Suprapubic skin (tissue), 4 donors: ENCODE measurements around the gene AMT. TPM values are rescaled to one million over a fixed set of nuclear protein-coding genes. Genes with fewer than 3 reads are reported as not detected.

Experiments
- DNase-seq, 2 donors: peaks; one replicate each; pipeline ENCODE4 v3.0.0-alpha.2; 2019; ENCODE audit warnings: low spot score in 2 of 2
- H3K27ac ChIP-seq: fragments of 200-600 bp; sonication (generic); one replicate; pipeline ENCODE4 v1.5.1; 2019
- H3K27me3 ChIP-seq: fragments of 200-600 bp; sonication (generic); one replicate; pipeline ENCODE4 v1.5.1; 2019
- H3K36me3 ChIP-seq: fragments of 200-600 bp; sonication (generic); one replicate; pipeline ENCODE4 v1.5.1; 2019
- H3K4me1 ChIP-seq: fragments of 200-600 bp; sonication (generic); one replicate; pipeline ENCODE4 v1.5.1; 2019
- H3K4me3 ChIP-seq: fragments of 200-600 bp; sonication (generic); one replicate; pipeline ENCODE4 v1.5.1; 2019; ENCODE audit warnings: mild to moderate bottlenecking
- H3K9me3 ChIP-seq: fragments of 200-600 bp; sonication (generic); one replicate; pipeline ENCODE4 v1.5.1; 2019
- CTCF ChIP-seq, 2 donors: fragments of 200-600 bp in 1 of 2; fragments of 450-650 bp in 1 of 2; sonication (generic) in 1 of 2; IDR thresholded peaks; one replicate each; pipeline ENCODE4 v1.5.1; 2016 to 2019; ENCODE audit warnings: antibody characterized with exemption in 2 of 2, mild to moderate bottlenecking in 1 of 2, moderate library complexity in 1 of 2
- EP300 ChIP-seq: sonication (generic); formaldehyde crosslinking; IDR thresholded peaks from one replicate; pipeline ENCODE4 v1.6.1; 2017; ENCODE audit warnings: antibody characterized with exemption
- POLR2A ChIP-seq, 2 donors: fragments of 450-650 bp; IDR thresholded peaks; one replicate each; pipeline ENCODE4 v1.6.1; 2017; ENCODE audit warnings: antibody characterized with exemption in 2 of 2, mild to moderate bottlenecking in 2 of 2, moderate library complexity in 2 of 2
- POLR2AphosphoS5 ChIP-seq, 3 donors: sonication (generic); formaldehyde crosslinking; IDR thresholded peaks; one replicate each; pipeline ENCODE4 v1.6.1; 2017; ENCODE audit warnings: antibody characterized with exemption in 3 of 3
- WGBS: methylation state at CpG from one replicate; pipeline ENCODE4 v1.1.5; 2018; 5-methylcytosine and 5-hydroxymethylcytosine counted together
- total RNA-seq, 4 donors: library from RNA; depleted of rRNA; stranded (reverse); fragments of >200 nt; gene quantifications; one replicate each; pipeline ENCODE4 v1.1.0, GENCODE V29; 2016

Gene AMT
- total RNA-seq, 4 donors from 2014 or later, result 2.2 to 17.3 (median 5.0) TPM

GRCh38 chr3:49417516-49418120 lies 4.7 kb downstream of the AMT start:
- WGBS, result 78% methylated on average over 9 of the region's 13 CpGs
- peaks cover 48% of the 10 kb centered on the region for H3K4me1 ChIP-seq
- TF ChIP-seq POLR2A (IDR thresholded peaks at IDR 0.05), result no peak
- no peak for TF ChIP-seq CTCF (IDR thresholded peaks at IDR 0.05)
- no peak for TF ChIP-seq POLR2AphosphoS5 (IDR thresholded peaks at IDR 0.05)
- TF ChIP-seq EP300, result no peak

GRCh38 chr3:49416867-49417266 lies 5.4 kb downstream of the AMT start:
- H3K4me1 ChIP-seq, result peaks cover 45% of the 10 kb centered on the region
- no peak overlapping the region for H3K4me3 ChIP-seq
- no peaks in the 10 kb centered on the region for H3K9me3 ChIP-seq
- H3K27me3 ChIP-seq, result no peaks in the 10 kb centered on the region
- DNase-seq, result no peak
- H3K27ac ChIP-seq, result no peak overlapping the region
- TF ChIP-seq CTCF (IDR thresholded peaks at IDR 0.05) (no peak), EP300 (no peak), POLR2AphosphoS5 (IDR thresholded peaks at IDR 0.05) (no peak), POLR2A (IDR thresholded peaks at IDR 0.05) (no peak)
- WGBS, result 80% methylated on average over 1 of the region's 2 CpGs
- H3K36me3 ChIP-seq, result peaks cover 15% of the 10 kb centered on the region

More at GRCh38 chr3:49417516-49418120, 4.7 kb downstream of the AMT start:
- H3K4me3 ChIP-seq, result no peak overlapping the region
- no peaks in the 10 kb centered on the region for H3K27me3 ChIP-seq
- H3K36me3 ChIP-seq, result peaks cover 17% of the 10 kb centered on the region
- no peak overlapping the region for H3K27ac ChIP-seq
- DNase-seq, result no peak
- no peaks in the 10 kb centered on the region for H3K9me3 ChIP-seq

GRCh38 chr3:49415931-49416601 lies 6.2 kb downstream of the AMT start:
- WGBS, result 42% methylated on average over 4 of the region's 4 CpGs
- no peak for DNase-seq
- TF ChIP-seq POLR2A (IDR thresholded peaks at IDR 0.05) (no peak), EP300 (no peak), CTCF (IDR thresholded peaks at IDR 0.05) (no peak), POLR2AphosphoS5 (IDR thresholded peaks at IDR 0.05) (no peak)
- Histone ChIP-seq H3K9me3 (no peaks in the 10 kb centered on the region), H3K27me3 (no peaks in the 10 kb centered on the region), H3K4me3 (no peak overlapping the region), H3K4me1 (peaks cover 38% of the 10 kb centered on the region), H3K36me3 (peaks cover 15% of the 10 kb centered on the region), H3K27ac (no peak overlapping the region)

- no peaks in the 10 kb centered on the region for H3K9me3 ChIP-seq
- H3K4me1 ChIP-seq, result peaks cover 41% of the 10 kb centered on the region
- no peak overlapping the region for H3K27ac ChIP-seq
- no peak for DNase-seq
- H3K36me3 ChIP-seq, result peaks cover 15% of the 10 kb centered on the region
- TF ChIP-seq CTCF (IDR thresholded peaks at IDR 0.05) (no peak), POLR2AphosphoS5 (IDR thresholded peaks at IDR 0.05) (no peak), EP300 (no peak), POLR2A (IDR thresholded peaks at IDR 0.05) (no peak)
- no peak overlapping the region for H3K4me3 ChIP-seq
- no peaks in the 10 kb centered on the region for H3K27me3 ChIP-seq
- WGBS, result 79% methylated on average over 2 of the region's 2 CpGs
These were observed 7.5 kb downstream of the AMT start for GRCh38 chr3:49414753-49415152.

- DNase-seq, result no peak
- Histone ChIP-seq H3K36me3 (peaks cover 15% of the 10 kb centered on the region), H3K4me1 (peaks cover 50% of the 10 kb centered on the region), H3K4me3 (peak overlapping the region; percentile 91), H3K9me3 (no peaks in the 10 kb centered on the region), H3K27me3 (no peaks in the 10 kb centered on the region), H3K27ac (peak overlapping the region; percentile 86)
- 88% methylated on average over 6 of the region's 6 CpGs for WGBS
- TF ChIP-seq POLR2A (IDR thresholded peaks at IDR 0.05), result no peak
- no peak for TF ChIP-seq CTCF (IDR thresholded peaks at IDR 0.05)
- no peak for TF ChIP-seq POLR2AphosphoS5 (IDR thresholded peaks at IDR 0.05)
- TF ChIP-seq EP300, result no peak
These were observed 8.9 kb downstream of the AMT start for GRCh38 chr3:49413338-49413734.
